Measurements from ENCODE around the gene HOXB4. TPM values are rescaled to one million over a fixed set of nuclear protein-coding genes. Genes with fewer than 3 reads are reported as not detected.

The HOXB4 gene
- total RNA-seq, 1 experiment from 2014 or later: 0.04 TPM

DNA sequence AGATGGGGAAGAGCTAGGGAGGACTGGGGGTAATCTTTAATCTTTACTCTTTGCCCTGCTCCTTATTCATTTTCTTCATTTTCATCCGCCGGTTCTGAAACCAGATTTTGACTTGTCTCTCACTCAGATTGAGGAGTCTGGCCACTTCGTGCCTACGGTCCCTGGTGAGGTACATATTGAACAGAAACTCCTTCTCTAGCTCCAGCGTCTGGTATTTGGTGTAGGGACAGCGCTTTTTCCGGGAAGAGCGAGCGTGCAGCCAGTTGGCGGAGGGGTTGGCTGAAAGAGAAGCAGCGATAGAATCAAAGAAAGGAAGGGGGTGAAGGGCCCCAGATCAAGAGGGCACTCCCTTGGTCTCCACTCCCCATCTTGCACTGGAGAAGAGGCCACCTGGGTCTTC, 44.7 kb upstream of the HOXB4 start (continued):
- TF ChIP-seq, protein P1, sequence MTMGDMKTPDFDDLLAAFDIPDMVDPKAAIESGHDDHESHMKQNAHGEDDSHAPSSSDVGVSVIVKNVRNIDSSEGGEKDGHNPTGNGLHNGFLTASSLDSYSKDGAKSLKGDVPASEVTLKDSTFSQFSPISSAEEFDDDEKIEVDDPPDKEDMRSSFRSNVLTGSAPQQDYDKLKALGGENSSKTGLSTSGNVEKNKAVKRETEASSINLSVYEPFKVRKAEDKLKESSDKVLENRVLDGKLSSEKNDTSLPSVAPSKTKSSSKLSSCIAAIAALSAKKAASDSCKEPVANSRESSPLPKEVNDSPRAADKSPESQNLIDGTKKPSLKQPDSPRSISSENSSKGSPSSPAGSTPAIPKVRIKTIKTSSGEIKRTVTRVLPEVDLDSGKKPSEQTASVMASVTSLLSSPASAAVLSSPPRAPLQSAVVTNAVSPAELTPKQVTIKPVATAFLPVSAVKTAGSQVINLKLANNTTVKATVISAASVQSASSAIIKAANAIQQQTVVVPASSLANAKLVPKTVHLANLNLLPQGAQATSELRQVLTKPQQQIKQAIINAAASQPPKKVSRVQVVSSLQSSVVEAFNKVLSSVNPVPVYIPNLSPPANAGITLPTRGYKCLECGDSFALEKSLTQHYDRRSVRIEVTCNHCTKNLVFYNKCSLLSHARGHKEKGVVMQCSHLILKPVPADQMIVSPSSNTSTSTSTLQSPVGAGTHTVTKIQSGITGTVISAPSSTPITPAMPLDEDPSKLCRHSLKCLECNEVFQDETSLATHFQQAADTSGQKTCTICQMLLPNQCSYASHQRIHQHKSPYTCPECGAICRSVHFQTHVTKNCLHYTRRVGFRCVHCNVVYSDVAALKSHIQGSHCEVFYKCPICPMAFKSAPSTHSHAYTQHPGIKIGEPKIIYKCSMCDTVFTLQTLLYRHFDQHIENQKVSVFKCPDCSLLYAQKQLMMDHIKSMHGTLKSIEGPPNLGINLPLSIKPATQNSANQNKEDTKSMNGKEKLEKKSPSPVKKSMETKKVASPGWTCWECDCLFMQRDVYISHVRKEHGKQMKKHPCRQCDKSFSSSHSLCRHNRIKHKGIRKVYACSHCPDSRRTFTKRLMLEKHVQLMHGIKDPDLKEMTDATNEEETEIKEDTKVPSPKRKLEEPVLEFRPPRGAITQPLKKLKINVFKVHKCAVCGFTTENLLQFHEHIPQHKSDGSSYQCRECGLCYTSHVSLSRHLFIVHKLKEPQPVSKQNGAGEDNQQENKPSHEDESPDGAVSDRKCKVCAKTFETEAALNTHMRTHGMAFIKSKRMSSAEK (CRISPR knock-in tag; IDR thresholded peaks at IDR 0.05; ENCODE audit: borderline replicate concordance): no peak

DNA sequence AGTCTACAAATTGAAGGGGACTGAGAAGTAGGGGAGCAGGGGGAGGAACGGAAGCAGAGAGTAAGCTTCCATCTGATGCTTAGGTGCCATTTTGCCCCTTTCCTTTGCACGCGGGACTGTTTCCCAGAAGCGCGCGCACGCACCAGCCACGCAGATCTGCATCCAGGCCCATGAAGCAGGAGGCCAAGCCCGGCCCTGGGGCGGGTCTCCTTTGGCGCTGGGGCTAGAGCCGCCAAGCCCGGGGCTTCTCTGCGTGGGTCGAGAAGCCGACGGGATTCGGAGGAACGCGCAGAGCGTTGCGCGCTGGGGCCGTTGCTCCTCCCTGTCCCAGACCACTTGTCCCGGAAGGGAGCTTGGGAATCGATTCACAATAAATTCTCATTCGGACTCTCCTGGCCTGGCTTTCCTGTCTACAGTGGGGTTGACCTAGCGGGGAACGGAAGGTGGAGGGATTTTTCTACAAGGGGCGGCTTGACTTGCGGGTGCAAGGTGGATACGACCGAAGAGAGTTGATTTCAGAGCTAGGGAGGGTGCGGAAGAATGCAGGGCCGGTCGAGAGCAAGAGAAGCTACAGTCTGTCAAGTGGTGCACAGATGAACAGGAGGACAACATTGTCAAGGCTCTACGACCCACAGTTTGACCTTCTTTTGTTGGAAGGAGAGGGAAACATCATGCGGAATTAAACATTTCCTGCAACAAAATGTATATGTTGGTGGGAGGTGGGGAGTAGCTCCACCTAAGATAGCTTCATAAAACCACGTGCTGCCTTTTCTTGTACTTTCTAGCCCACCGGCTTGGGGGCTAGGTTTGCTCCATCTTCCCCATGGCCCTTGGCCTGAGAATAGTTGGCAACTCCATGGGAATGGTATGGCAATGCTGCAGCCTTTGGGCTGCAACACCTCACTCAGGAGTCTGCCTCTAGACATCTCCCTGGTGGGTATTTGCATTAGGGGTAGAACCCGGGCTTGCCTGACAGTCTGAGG, 43.6 kb upstream of the HOXB4 start:
- Mint-ChIP-seq H3K9me3 (no peaks in the 10 kb centered on the region), H3K4me3 (no peak overlapping the region), H3K36me3 (no peaks in the 10 kb centered on the region), H3K4me1 (peaks cover 25% of the 10 kb centered on the region), H3K27me3 (ENCODE audit: low read depth) (peaks cover 100% of the 10 kb centered on the region; the same call in 1 of the 2 replicates), H3K27ac (no peak overlapping the region)
- DNase-seq (ENCODE audit: low spot score) (no peak), ATAC-seq (no peak)
- POLR2A ChIA-PET: no interaction called here
- TF ChIP-seq EMX1 (CRISPR knock-in tag; IDR thresholded peaks at IDR 0.05): no peak
- TF ChIP-seq, protein P2, sequence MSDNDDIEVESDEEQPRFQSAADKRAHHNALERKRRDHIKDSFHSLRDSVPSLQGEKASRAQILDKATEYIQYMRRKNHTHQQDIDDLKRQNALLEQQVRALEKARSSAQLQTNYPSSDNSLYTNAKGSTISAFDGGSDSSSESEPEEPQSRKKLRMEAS (CRISPR knock-in tag; IDR thresholded peaks at IDR 0.05): no peak
- no peak for TF ChIP-seq CDX4 (CRISPR knock-in tag; IDR thresholded peaks at IDR 0.05; ENCODE audit: borderline replicate concordance)
- no peak for TF ChIP-seq ELF4 (CRISPR knock-in tag; IDR thresholded peaks at IDR 0.05; ENCODE audit: low read depth)
- TF ChIP-seq JUN (CRISPR knock-in tag; IDR thresholded peaks at IDR 0.05): no peak
- no peak for TF ChIP-seq ZBTB21 (CRISPR knock-in tag; IDR thresholded peaks at IDR 0.05; ENCODE audit: borderline replicate concordance)
- TF ChIP-seq NFYB (CRISPR knock-in tag; conservative IDR thresholded peaks at IDR 0.05; ENCODE audit: low read depth): no peak
- no peak for TF ChIP-seq MYBL2 (CRISPR knock-in tag; IDR thresholded peaks at IDR 0.05)
- no peak for TF ChIP-seq IRF2 (CRISPR knock-in tag; IDR thresholded peaks at IDR 0.05; ENCODE audit: borderline replicate concordance, low read depth)
- CTCF ChIA-PET: interaction anchor here (0.9 to 4.1 kb wide), 4 partner anchors 15 to 341 kb away, joined by 3 to 27 read pairs (median 6); no protein-coding TSS in a partner anchor

DNA sequence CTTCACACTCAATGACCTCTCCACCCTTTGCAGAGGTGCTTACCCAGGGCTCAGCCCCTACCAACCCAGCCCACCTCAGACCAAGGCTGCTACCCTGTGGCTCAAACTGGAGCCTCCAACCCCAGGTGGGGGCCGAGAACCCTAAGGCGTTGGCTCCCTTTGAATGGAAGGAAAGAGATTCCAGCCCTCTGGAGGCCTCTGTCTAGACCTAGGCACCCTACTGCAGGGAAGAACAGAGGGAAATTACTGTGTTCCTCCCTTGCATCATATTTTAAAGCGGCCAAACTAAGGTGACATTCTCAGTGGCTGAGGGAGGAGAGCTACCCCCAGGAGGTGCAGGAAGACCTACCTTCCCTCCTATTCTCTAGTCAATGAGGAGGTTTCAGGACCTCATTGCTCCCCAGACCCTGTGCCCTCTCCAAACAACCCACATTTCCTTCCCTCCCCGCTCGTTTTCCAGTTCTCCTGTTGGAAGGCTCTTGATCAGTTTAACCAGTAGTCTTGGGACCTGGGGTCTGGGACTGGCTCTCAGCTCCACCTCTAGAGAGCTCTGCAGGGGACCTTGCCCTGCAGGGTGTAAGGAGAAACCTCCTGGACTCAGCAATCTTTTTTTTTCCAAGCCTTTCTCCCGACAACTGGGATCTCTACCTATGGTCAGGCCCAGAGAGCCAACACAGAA, 42.5 kb upstream of the HOXB4 start:
- CTCF ChIA-PET: interaction anchor here (0.5 to 4.1 kb wide), 4 partner anchors 16 to 131 kb away, joined by 3 to 27 read pairs (median 6); partner anchors contain the start of gene HOXB5
- H3K36me3 Mint-ChIP-seq: no peaks in the 10 kb centered on the region
- no peak for DNase-seq (ENCODE audit: low spot score)
- no peaks in the 10 kb centered on the region for H3K9me3 Mint-ChIP-seq
- H3K4me3 Mint-ChIP-seq: no peak overlapping the region
- POLR2A ChIA-PET: interaction anchor here (0.5 kb wide), 1 partner anchor 229 kb away, joined by 3 read pairs; no protein-coding TSS in a partner anchor
- H3K27ac Mint-ChIP-seq: no peak overlapping the region
- peaks cover 20% of the 10 kb centered on the region for H3K4me1 Mint-ChIP-seq
- peaks cover 100% of the 10 kb centered on the region; the same call in 1 of the 2 replicates for H3K27me3 Mint-ChIP-seq (ENCODE audit: low read depth)
- no peak for ATAC-seq
- no peak for TF ChIP-seq STAT6 (CRISPR knock-in tag; conservative IDR thresholded peaks at IDR 0.05; ENCODE audit: low read depth)
- TF ChIP-seq, protein P3, sequence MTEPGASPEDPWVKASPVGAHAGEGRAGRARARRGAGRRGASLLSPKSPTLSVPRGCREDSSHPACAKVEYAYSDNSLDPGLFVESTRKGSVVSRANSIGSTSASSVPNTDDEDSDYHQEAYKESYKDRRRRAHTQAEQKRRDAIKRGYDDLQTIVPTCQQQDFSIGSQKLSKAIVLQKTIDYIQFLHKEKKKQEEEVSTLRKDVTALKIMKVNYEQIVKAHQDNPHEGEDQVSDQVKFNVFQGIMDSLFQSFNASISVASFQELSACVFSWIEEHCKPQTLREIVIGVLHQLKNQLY (CRISPR knock-in tag; IDR thresholded peaks at IDR 0.05): no peak
- TF ChIP-seq OVOL2 (CRISPR knock-in tag; IDR thresholded peaks at IDR 0.05; ENCODE audit: borderline replicate concordance): no peak
- no peak for TF ChIP-seq NR2C2 (CRISPR knock-in tag; IDR thresholded peaks at IDR 0.05)
- TF ChIP-seq, protein P4, sequence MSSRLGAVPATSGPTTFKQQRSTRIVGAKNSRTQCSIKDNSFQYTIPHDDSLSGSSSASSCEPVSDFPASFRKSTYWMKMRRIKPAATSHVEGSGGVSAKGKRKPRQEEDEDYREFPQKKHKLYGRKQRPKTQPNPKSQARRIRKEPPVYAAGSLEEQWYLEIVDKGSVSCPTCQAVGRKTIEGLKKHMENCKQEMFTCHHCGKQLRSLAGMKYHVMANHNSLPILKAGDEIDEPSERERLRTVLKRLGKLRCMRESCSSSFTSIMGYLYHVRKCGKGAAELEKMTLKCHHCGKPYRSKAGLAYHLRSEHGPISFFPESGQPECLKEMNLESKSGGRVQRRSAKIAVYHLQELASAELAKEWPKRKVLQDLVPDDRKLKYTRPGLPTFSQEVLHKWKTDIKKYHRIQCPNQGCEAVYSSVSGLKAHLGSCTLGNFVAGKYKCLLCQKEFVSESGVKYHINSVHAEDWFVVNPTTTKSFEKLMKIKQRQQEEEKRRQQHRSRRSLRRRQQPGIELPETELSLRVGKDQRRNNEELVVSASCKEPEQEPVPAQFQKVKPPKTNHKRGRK (CRISPR knock-in tag; IDR thresholded peaks at IDR 0.05; ENCODE audit: borderline replicate concordance): no peak
- TF ChIP-seq HMGXB4 (CRISPR knock-in tag; IDR thresholded peaks at IDR 0.05): no peak
- TF ChIP-seq CDX4 (CRISPR knock-in tag; IDR thresholded peaks at IDR 0.05; ENCODE audit: borderline replicate concordance): no peak
